Mononuclear cell (primary cell): ENCODE results near the gene STK38L. TPM values are rescaled to one million over a fixed set of nuclear protein-coding genes. Genes with fewer than 3 reads are reported as not detected.
A peak's percentile ranks its signal among the peaks of the same experiment; 100 is the strongest.

Source experiments
- H3K27me3 ChIP-seq: 2 replicates; pipeline ENCODE4 v1.6.0; 2011; ENCODE audit warnings: low read length, control low read depth; ENCODE audit not compliant: insufficient read depth
- H3K4me1 ChIP-seq: 2 replicates; pipeline ENCODE4 v1.5.1; 2011; ENCODE audit warnings: mild to moderate bottlenecking, low read length, control low read depth; ENCODE audit not compliant: insufficient read depth
- H3K4me3 ChIP-seq: 2 replicates; pipeline ENCODE4 v1.5.1; 2011; ENCODE audit warnings: mild to moderate bottlenecking, low read length, moderate library complexity
- H3K9me3 ChIP-seq: 2 replicates; pipeline ENCODE4 v1.5.1; 2011; ENCODE audit warnings: low read depth, mild to moderate bottlenecking, control low read depth, low read length
- total RNA-seq: library from RNA; depleted of rRNA; stranded (reverse); fragments of >200 nt; gene quantifications from one replicate; pipeline ENCODE4 v1.2.3, GENCODE V29; 2012

The STK38L gene
- total RNA-seq, 1 donor = 23.9 TPM

DNA sequence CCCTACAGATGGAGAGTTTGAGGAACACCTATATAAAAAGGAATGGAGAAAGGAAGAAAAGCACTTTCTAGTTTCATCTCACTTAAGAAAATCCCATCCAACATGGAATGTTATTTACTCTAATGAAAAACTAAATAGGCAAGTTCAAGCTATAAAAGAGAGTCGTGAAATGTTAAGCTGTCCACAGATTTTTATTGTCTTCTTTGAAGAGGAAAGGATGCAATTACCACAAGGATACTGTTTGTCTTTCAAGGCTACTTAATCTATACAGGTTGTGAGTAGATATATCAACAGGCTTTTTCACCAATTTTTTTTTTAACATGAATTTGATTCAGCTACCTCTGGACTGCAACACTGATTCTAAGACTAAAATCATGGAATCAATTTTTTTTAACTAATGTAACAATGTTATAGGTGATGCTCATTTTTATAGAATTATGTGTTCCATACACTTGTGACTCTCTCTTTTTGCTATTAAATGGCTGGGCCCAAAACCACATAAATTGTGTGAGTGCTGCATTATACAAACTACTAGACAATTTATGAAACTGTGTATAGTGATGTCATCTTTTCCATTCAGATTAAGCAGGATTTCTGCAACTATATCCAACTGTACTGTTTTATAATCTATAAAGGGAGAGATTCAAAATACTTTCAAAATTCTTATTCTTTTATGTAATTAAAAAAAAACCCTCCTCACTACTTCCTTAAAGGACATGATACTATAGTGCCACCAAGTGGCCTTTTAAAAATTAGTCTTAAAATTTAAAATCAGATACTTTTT is 61.8 kb downstream of the STK38L start:
- Histone ChIP-seq H3K9me3 (no peaks in the 10 kb centered on the region), H3K27me3 (no peaks in the 10 kb centered on the region), H3K4me1 (no peaks in the 10 kb centered on the region), H3K4me3 (no peak overlapping the region)

GRCh38 chr12:27309293-27309994 is 65.4 kb downstream of the STK38L start:
- Histone ChIP-seq H3K27me3 (no peaks in the 10 kb centered on the region), H3K9me3 (no peaks in the 10 kb centered on the region), H3K4me1 (no peaks in the 10 kb centered on the region), H3K4me3 (no peak overlapping the region)

- H3K9me3 ChIP-seq = no peaks in the 10 kb centered on the region
- H3K27me3 ChIP-seq = no peaks in the 10 kb centered on the region
- H3K4me3 ChIP-seq = no peak overlapping the region
- no peaks in the 10 kb centered on the region for H3K4me1 ChIP-seq
Observed at GRCh38 chr12:27309995-27310315, 65.9 kb downstream of the STK38L start.

- Histone ChIP-seq H3K9me3 (no peaks in the 10 kb centered on the region), H3K4me1 (no peaks in the 10 kb centered on the region), H3K4me3 (no peak overlapping the region), H3K27me3 (no peaks in the 10 kb centered on the region)
Observed at GRCh38 chr12:27316947-27317346, 72.9 kb downstream of the STK38L start.

GRCh38 chr12:27319409-27319808 is 75.3 kb downstream of the STK38L start:
- no peaks in the 10 kb centered on the region for H3K4me1 ChIP-seq
- H3K4me3 ChIP-seq = no peak overlapping the region
- no peaks in the 10 kb centered on the region for H3K9me3 ChIP-seq
- no peaks in the 10 kb centered on the region for H3K27me3 ChIP-seq

DNA sequence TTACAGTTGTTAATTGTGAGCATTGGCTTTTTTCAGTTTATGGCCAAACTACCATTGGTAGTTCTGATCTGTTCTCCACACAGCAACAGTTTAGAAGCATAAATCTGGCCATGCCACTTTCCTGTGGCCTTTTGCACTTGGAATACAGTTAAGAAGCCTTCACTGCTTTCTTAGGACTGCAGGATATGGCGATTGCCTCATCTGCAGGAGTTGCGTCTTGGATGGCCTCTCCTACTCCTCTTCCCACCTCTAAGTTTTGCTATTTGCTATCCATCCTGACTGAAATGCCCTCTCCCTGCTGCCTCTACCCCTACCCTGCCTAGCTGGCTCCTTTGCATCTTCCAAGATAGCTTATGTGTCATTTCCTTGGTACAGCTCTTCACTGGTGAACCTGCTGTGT is 75.8 kb downstream of the STK38L start:
- H3K9me3 ChIP-seq = no peaks in the 10 kb centered on the region
- H3K27me3 ChIP-seq = no peaks in the 10 kb centered on the region

GRCh38 chr12:27324530-27324929 is 80.4 kb downstream of the STK38L start:
- no peaks in the 10 kb centered on the region for H3K4me1 ChIP-seq
- no peaks in the 10 kb centered on the region for H3K27me3 ChIP-seq
- no peak overlapping the region for H3K4me3 ChIP-seq

More for the DNA sequence above, 75.8 kb downstream of the STK38L start:
- Histone ChIP-seq H3K4me3 (no peak overlapping the region), H3K4me1 (no peaks in the 10 kb centered on the region)

GRCh38 chr12:27330846-27331245 is 86.8 kb downstream of the STK38L start:
- H3K4me1 ChIP-seq = peaks cover 20% of the 10 kb centered on the region
- no peak overlapping the region for H3K4me3 ChIP-seq
- no peaks in the 10 kb centered on the region for H3K9me3 ChIP-seq
- H3K27me3 ChIP-seq = peaks cover 23% of the 10 kb centered on the region

More at GRCh38 chr12:27324530-27324929, 80.4 kb downstream of the STK38L start:
- no peaks in the 10 kb centered on the region for H3K9me3 ChIP-seq

DNA sequence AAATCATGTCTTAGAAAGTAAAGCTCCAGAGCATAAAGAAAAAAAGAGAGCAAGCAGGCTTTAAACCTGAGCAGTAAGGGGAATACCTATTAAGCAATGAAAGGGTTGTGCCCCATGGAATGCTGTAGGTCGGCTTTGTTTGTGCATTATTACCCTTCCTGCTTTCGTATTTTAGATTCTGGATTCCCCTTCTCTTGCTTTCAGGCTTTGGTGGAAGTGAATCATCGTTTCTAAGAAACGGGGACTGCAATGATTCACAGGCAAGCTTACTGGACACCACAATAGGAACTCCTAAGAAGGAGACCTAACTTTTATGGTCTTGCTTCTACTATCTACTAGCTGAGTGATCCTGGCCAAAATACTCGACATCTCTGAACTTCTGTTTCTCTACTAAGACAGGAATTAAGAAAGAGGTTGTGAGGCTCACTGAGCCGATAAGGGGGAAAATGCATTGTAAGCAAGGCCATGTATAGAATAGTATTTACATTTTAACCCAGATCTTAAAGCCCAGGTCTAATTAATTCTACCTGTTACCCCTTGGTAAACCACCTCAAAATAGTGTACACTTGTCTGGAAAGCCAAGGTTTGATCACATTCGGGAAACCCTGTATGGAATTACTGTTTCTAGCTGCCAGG is 87.3 kb downstream of the STK38L start:
- H3K4me3 ChIP-seq = no peak overlapping the region
- H3K4me1 ChIP-seq = peaks cover 20% of the 10 kb centered on the region
- H3K27me3 ChIP-seq = peaks cover 23% of the 10 kb centered on the region
- no peaks in the 10 kb centered on the region for H3K9me3 ChIP-seq

DNA sequence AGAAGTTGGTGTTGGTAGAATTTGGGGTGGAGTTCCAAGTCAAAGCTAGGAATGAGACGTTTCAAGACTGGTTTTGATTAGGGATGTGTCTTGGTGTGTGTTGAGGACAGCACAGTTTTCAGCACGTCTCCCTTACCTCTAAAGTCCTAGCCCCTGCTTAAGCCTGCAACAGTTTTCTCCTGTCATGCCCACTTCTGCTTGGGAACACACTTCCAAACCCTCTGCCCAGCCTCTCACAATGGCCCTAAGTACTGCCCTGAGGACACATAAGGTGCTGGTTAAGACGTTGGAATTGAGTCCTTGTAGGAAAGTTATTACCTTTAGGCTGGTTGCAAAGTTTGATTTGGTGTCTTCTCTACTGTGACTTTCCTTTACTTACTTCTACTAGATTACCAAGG is 87.8 kb downstream of the STK38L start:
- Histone ChIP-seq H3K4me1 (peaks cover 20% of the 10 kb centered on the region), H3K27me3 (peaks cover 23% of the 10 kb centered on the region), H3K9me3 (no peaks in the 10 kb centered on the region), H3K4me3 (no peak overlapping the region)

DNA sequence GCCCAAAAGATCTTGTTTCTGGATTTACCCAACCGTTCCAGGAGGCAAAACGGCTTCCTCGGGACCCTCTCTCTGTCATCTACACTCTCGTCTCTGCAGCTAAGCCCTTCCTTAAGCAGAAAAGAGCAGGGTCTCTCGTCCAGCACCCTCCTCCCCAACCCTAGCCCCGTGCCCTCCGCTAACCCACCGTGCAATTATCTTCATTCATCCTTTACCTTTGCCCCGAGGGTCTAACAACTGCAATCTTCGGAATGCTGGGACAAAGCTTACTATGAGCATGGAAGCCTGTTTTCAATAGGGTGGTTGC is 88.3 kb downstream of the STK38L start:
- Histone ChIP-seq H3K4me1 (peaks cover 20% of the 10 kb centered on the region), H3K9me3 (no peaks in the 10 kb centered on the region), H3K4me3 (peak overlapping the region; percentile 50), H3K27me3 (peaks cover 23% of the 10 kb centered on the region)

- Histone ChIP-seq H3K9me3 (no peaks in the 10 kb centered on the region), H3K27me3 (peaks cover 23% of the 10 kb centered on the region), H3K4me1 (peaks cover 20% of the 10 kb centered on the region), H3K4me3 (peak within 1 kb of the TSS; percentile 50)
Observed at GRCh38 chr12:27332714-27333402, 88.8 kb downstream of the STK38L start, which contains the start of gene BMAL2. Gene BMAL2, plus strand, starts transcription at chr12:27332836. Its CDS starts 237 bp downstream, at chr12:27333073.

- peaks cover 20% of the 10 kb centered on the region for H3K4me1 ChIP-seq
- H3K27me3 ChIP-seq = peaks cover 23% of the 10 kb centered on the region
- H3K4me3 ChIP-seq = peak overlapping the region; percentile 50
- no peaks in the 10 kb centered on the region for H3K9me3 ChIP-seq
Observed at GRCh38 chr12:27333403-27334009, 89.4 kb downstream of the STK38L start.

- Histone ChIP-seq H3K27me3 (peaks cover 23% of the 10 kb centered on the region), H3K9me3 (no peaks in the 10 kb centered on the region), H3K4me1 (peaks cover 20% of the 10 kb centered on the region), H3K4me3 (no peak overlapping the region)
Observed at GRCh38 chr12:27334042-27334720, 90.1 kb downstream of the STK38L start.
